Activated T-helper 9 cell treated with anti-CD3 and anti-CD28 coated beads, Interleukin-2, amount 50 U/mL, for 16 hours (primary cell): ENCODE data around the gene CDS2.

Experiments used
- DNase-seq: peaks from one replicate; pipeline ENCODE4 v3.0.0-alpha.2; 2020; ENCODE audit warnings: low read depth

Gene CDS2

GRCh38 chr20:5181958-5182357 lies 55.1 kb downstream of the CDS2 start:
- no peak for DNase-seq

- no peak for DNase-seq
These were observed 55.9 kb downstream of the CDS2 start for GRCh38 chr20:5182615-5183254.

GRCh38 chr20:5183731-5184474 lies 57.1 kb downstream of the CDS2 start:
- DNase-seq, result no peak

GRCh38 chr20:5184684-5185083 lies 57.9 kb downstream of the CDS2 start:
- no peak for DNase-seq

GRCh38 chr20:5187122-5187521 lies 60.3 kb downstream of the CDS2 start:
- no peak for DNase-seq

- no peak for DNase-seq
These were observed 61.9 kb downstream of the CDS2 start for GRCh38 chr20:5188736-5189135.

- DNase-seq, result no peak
These were observed 63.1 kb downstream of the CDS2 start for GRCh38 chr20:5189917-5190316.

- no peak for DNase-seq
These were observed 63.6 kb downstream of the CDS2 start for GRCh38 chr20:5190444-5190843.

- no peak for DNase-seq
These were observed 65.2 kb downstream of the CDS2 start for GRCh38 chr20:5191829-5192569.

- DNase-seq, result no peak
These were observed 66.0 kb downstream of the CDS2 start for GRCh38 chr20:5192570-5193431.

- no peak for DNase-seq
These were observed 68.8 kb downstream of the CDS2 start for GRCh38 chr20:5195655-5196054.

GRCh38 chr20:5196149-5196548 lies 69.3 kb downstream of the CDS2 start:
- no peak for DNase-seq

- no peak for DNase-seq
These were observed 70.5 kb downstream of the CDS2 start for GRCh38 chr20:5197270-5197827.

- no peak for DNase-seq
These were observed 71.2 kb downstream of the CDS2 start for GRCh38 chr20:5197847-5198650.

- DNase-seq, result no peak
These were observed 71.8 kb downstream of the CDS2 start for GRCh38 chr20:5198651-5198924.

- no peak for DNase-seq
These were observed 76.6 kb downstream of the CDS2 start for GRCh38 chr20:5203380-5203779.

- DNase-seq, result peak; percentile 31
These were observed 78.8 kb downstream of the CDS2 start for GRCh38 chr20:5205348-5206210.

GRCh38 chr20:5207138-5207537 lies 80.3 kb downstream of the CDS2 start:
- DNase-seq, result no peak

GRCh38 chr20:5211803-5212714 lies 85.3 kb downstream of the CDS2 start:
- DNase-seq, result no peak
